ENCODE data around the gene MBLAC1. TPM values are rescaled to one million over a fixed set of nuclear protein-coding genes. Genes with fewer than 3 reads are reported as not detected.

The MBLAC1 gene
- total and polyA plus RNA-seq, 5 donors: 3.0 to 4.6 (median 4.1) TPM

DNA sequence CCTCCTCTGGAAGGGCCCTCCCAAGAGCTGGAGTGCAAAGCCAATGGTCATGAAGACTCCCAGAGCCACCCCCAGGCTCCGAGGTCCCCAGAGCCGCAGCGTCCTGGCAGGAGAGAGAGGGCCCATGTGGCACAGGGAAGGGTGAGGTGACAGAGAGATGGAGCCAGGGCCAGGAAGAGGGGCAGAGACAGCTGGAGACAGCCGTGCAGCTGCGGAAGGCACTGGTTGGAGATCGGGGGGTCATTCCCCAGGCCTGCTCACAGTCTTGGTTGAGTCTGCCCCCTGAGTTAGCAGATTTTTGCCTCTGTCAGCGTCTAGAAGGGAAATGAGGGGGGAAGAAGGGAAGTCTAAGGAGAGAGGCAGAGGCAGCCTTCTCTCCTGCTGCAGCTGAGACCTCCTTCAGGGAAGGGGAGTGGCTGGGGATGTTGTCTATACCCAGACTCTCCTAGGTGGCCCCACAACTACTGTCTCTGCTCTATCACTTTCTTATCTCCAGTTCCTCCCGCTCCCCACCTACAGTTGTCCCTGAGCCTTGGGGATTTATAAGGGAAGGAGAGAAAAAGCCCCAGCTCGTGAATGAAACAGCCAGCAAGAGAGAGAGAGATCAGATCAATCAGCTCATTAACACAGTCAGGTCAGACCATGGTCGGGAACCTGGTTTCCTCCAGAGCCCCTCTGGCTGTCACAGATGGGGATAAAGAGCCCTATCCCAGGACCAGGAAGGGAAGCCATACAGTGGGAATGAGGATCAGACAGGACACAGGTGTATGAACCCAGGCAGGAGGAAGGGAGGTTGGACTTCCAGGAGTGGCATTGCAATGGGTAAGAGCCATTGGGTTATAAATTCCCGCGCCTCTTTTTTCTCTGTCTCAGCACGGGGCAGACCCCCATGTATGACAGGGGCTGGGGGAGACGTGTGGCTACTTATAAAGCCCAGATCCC is 40.5 kb downstream of the MBLAC1 start:
- H3K27me3 ChIP-seq (ENCODE audit: control insufficient read depth, insufficient read depth): no peaks in the 10 kb centered on the region
- H3K27ac ChIP-seq (ENCODE audit: low read length): no peak overlapping the region
- H3K9me3 ChIP-seq (ENCODE audit: control insufficient read depth, low read length): no peaks in the 10 kb centered on the region
- DNase-seq: no peak
- no peak for ATAC-seq
- 38% methylated on average over 14 of the region's 14 CpGs for WGBS
- H3K4me3 ChIP-seq (ENCODE audit: low read length): peak overlapping the region; percentile 61
- peaks cover 3% of the 10 kb centered on the region for H3K4me1 ChIP-seq (ENCODE audit: control insufficient read depth, insufficient read depth, low read length)
- intact Hi-C loops (cut with DNase I): no loop called here

DNA sequence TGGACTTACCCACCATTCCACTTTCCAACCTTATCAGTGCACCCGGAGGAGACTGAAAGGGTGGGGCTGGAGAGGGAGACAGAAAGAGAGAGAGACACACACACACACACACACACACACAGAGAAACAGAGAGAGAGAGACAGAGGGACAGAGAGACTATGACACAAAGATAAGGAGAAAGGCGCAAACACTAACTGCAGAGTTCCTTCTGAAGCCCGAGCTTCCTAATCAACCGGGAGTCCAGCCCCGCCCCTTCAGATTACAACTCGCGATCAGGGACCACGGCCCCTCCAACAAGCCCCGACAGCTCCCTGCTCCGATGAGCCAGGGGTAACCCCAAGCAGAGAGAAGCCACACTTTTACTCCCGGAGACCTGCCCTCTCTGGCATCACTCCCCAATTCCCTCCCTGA is 41.2 kb downstream of the MBLAC1 start:
- ATAC-seq: peak; percentile 44 to 60
- Histone ChIP-seq H3K4me3 (ENCODE audit: low read length) (peak overlapping the region; percentile 61), H3K27ac (ENCODE audit: low read length) (peak overlapping the region; percentile 56), H3K9me3 (ENCODE audit: control insufficient read depth, low read length) (no peaks in the 10 kb centered on the region), H3K27me3 (ENCODE audit: control insufficient read depth, insufficient read depth) (no peaks in the 10 kb centered on the region), H3K4me1 (ENCODE audit: control insufficient read depth, insufficient read depth, low read length) (peaks cover 3% of the 10 kb centered on the region)
- WGBS: under 1% methylated on average over 11 of the region's 11 CpGs
- no peak for DNase-seq
- intact Hi-C loops (cut with DNase I): no loop called here

DNA sequence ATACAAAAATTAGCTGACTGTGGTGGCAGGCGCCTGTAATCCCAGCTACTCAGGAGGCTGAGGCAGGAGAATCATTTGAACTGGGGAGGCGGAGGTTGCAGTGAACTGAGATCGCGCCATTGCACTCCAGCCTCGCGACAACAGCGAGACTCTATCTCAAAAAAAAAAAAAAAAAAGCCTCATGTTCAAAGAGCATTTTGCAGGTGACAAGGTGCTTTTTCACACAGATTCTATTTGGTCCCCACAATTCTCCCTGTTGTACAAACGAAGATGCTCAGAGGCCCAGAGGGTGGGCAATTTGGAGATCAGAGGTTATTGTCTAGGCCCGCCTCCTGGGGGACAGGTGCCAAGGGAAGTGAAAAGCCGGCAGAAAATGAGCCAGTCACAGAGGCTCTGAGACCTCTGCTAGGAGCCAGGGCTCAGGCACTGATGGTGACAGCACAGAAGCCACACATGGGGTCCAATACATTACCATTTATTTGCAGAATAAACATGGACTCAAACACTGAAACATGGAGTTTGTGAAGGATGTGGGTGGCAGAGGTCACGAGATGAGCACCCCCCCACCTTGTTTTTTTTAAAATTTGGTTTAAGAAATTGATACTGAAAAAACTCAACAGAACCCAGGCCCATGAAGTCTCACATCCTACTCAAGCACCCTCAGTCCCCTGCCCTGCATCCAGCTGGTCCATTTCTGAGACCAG is 42.5 kb downstream of the MBLAC1 start:
- H3K27me3 ChIP-seq (ENCODE audit: control insufficient read depth, insufficient read depth): no peaks in the 10 kb centered on the region
- H3K27ac ChIP-seq (ENCODE audit: low read length): no peak overlapping the region

DNA sequence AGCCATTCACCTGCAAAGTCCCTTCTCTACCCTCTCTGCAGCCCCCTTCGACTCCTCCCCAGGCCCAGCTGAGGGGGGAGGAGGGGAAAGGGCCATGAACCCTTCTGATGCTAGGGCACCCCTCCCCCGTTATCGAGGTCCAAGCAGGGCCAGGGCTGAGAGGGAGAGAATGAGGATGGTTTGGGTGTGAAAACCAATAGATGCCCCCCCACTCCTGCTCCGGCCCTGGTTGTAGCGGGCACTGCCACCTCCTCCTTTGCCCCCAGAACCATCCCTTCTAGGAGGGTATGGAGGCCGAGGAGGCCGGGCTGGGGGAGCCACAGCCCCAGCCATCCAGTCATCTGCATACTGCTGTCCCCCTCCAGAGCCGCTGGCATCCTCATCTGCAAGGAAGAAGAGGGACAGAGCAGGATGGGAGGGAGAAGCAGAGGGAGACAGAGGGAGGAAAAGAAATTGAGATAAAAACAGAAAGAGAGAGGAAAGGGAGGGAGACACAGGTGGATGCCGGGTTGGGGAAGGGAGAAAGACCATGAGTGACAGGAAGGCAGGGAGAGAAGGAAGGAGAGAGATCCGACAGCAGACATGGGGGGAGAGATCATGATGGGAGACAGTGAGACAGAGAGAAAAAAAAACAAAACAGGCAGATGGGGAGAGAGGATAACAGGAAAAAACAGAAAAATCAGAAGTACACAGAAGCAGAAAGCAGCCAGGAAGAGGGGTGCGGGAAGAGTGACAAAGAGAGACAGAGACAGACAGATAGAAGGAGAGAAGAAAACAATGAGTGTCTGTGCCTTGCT is 43.5 kb downstream of the MBLAC1 start:
- H3K4me1 ChIP-seq (ENCODE audit: control insufficient read depth, insufficient read depth, low read length): peaks cover 3% of the 10 kb centered on the region
- no peak overlapping the region for H3K27ac ChIP-seq (ENCODE audit: low read length)
- 90% methylated on average over 11 of the region's 11 CpGs for WGBS
- no peaks in the 10 kb centered on the region for H3K9me3 ChIP-seq (ENCODE audit: control insufficient read depth, low read length)
- no peaks in the 10 kb centered on the region for H3K27me3 ChIP-seq (ENCODE audit: control insufficient read depth, insufficient read depth)
- DNase-seq (no peak), ATAC-seq (no peak)
- no peak overlapping the region for H3K4me3 ChIP-seq (ENCODE audit: low read length)
- intact Hi-C loops (cut with DNase I): no loop called here

More for the DNA sequence above, 42.5 kb downstream of the MBLAC1 start:
- no peak for DNase-seq
- peaks cover 3% of the 10 kb centered on the region for H3K4me1 ChIP-seq (ENCODE audit: control insufficient read depth, insufficient read depth, low read length)
- no peak for ATAC-seq
- 89% methylated on average over 11 of the region's 11 CpGs for WGBS
- H3K4me3 ChIP-seq (ENCODE audit: low read length): no peak overlapping the region
- no peaks in the 10 kb centered on the region for H3K9me3 ChIP-seq (ENCODE audit: control insufficient read depth, low read length)
- intact Hi-C loops (cut with DNase I): no loop called here

GRCh38 chr7:100171087-100171681 is 44.4 kb downstream of the MBLAC1 start:
- no peak overlapping the region for H3K27ac ChIP-seq (ENCODE audit: low read length)
- ATAC-seq (peak in 1 of 2 donors; percentile 33), DNase-seq (peak in 1 of 3 donors; percentile 68)
- no peaks in the 10 kb centered on the region for H3K9me3 ChIP-seq (ENCODE audit: control insufficient read depth, low read length)
- H3K4me1 ChIP-seq (ENCODE audit: control insufficient read depth, insufficient read depth, low read length): peaks cover 3% of the 10 kb centered on the region
- peak overlapping the region; percentile 53 for H3K4me3 ChIP-seq (ENCODE audit: low read length)
- intact Hi-C loops (cut with DNase I): no loop called here
- WGBS: 13% methylated on average over 61 of the region's 61 CpGs
- H3K27me3 ChIP-seq (ENCODE audit: control insufficient read depth, insufficient read depth): no peaks in the 10 kb centered on the region

DNA sequence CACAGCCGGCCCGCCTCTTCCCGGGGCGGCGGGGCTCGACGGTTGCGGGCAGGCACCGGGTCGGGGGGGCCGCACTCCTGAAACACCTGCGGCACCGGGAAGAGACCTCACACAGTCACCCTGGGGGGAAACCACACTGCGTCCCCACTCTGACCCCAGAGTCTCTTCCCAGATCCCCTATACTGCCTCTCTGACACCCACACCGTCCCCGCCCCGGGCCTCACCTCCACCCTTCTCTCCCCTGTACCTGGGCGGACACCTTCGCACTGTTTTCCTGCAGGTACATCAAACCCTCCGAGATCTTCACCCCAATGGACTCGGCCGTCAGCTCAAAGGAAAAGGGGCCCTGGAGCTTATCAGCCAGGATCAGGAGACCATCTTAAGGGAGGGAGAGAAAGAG is 45.1 kb downstream of the MBLAC1 start:
- intact Hi-C loops (cut with DNase I): no loop called here
- Histone ChIP-seq H3K4me3 (ENCODE audit: low read length) (peak overlapping the region; percentile 53), H3K27me3 (ENCODE audit: control insufficient read depth, insufficient read depth) (no peaks in the 10 kb centered on the region), H3K4me1 (ENCODE audit: control insufficient read depth, insufficient read depth, low read length) (peaks cover 3% of the 10 kb centered on the region), H3K27ac (ENCODE audit: low read length) (no peak overlapping the region), H3K9me3 (ENCODE audit: control insufficient read depth, low read length) (no peaks in the 10 kb centered on the region)
- DNase-seq (no peak), ATAC-seq (no peak)
- 39% methylated on average over 22 of the region's 22 CpGs for WGBS

- Histone ChIP-seq H3K4me1 (ENCODE audit: control insufficient read depth, insufficient read depth, low read length) (no peaks in the 10 kb centered on the region), H3K27me3 (ENCODE audit: control insufficient read depth, insufficient read depth) (no peaks in the 10 kb centered on the region), H3K9me3 (ENCODE audit: control insufficient read depth, low read length) (no peaks in the 10 kb centered on the region), H3K4me3 (ENCODE audit: low read length) (no peak overlapping the region), H3K27ac (ENCODE audit: low read length) (no peak overlapping the region)
- ATAC-seq (no peak), DNase-seq (no peak)
- intact Hi-C loops (cut with DNase I): no loop called here
- WGBS: 93% methylated on average over 11 of the region's 11 CpGs
These were observed 47.2 kb downstream of the MBLAC1 start for GRCh38 chr7:100173806-100174495.

DNA sequence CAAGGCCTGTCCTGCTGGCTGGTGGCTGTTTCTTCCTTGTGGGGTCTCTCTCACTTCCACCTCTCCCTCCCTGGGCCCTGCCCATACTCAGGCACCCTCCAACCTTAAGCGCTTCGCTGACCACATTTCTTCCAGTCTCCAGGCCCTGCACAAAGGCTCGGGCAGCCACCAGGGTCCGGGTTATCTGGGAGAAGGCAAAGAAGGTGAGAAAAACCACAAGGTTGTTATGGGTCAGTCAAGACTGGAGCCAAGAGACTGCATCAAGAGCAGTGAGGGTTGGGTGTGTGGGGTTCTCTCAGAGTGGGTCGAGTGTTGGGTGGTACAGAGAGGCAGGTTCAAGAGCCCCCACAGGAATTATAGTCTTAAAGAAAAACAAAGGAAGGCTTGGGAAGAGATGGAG is 47.8 kb downstream of the MBLAC1 start:
- Histone ChIP-seq H3K4me1 (ENCODE audit: control insufficient read depth, insufficient read depth, low read length) (no peaks in the 10 kb centered on the region), H3K27me3 (ENCODE audit: control insufficient read depth, insufficient read depth) (no peaks in the 10 kb centered on the region), H3K4me3 (ENCODE audit: low read length) (no peak overlapping the region), H3K9me3 (ENCODE audit: control insufficient read depth, low read length) (no peaks in the 10 kb centered on the region), H3K27ac (ENCODE audit: low read length) (no peak overlapping the region)
- WGBS: 89% methylated on average over 5 of the region's 5 CpGs
- ATAC-seq (no peak), DNase-seq (no peak)
- intact Hi-C loops (cut with DNase I): no loop called here

- ATAC-seq: no peak
- H3K4me3 ChIP-seq (ENCODE audit: low read length): no peak overlapping the region
- H3K9me3 ChIP-seq (ENCODE audit: control insufficient read depth, low read length): no peaks in the 10 kb centered on the region
- intact Hi-C loops (cut with DNase I): no loop called here
- no peaks in the 10 kb centered on the region for H3K4me1 ChIP-seq (ENCODE audit: control insufficient read depth, insufficient read depth, low read length)
- 93% methylated on average over 14 of the region's 14 CpGs for WGBS
- no peak overlapping the region for H3K27ac ChIP-seq (ENCODE audit: low read length)
- no peaks in the 10 kb centered on the region for H3K27me3 ChIP-seq (ENCODE audit: control insufficient read depth, insufficient read depth)
- DNase-seq: no peak
These were observed 48.6 kb downstream of the MBLAC1 start for GRCh38 chr7:100175296-100175935.
